K562 (cell line): ENCODE measurements around the gene COL1A1. TPM values are rescaled to one million over a fixed set of nuclear protein-coding genes. Genes with fewer than 3 reads are reported as not detected.

Experiments
- ATF1 ChIP-seq, 2 experiments: fragments of 450-650 bp in 1 of 2; IDR thresholded peaks; 2 replicates each; pipeline ENCODE4 v1.6.1; 2016; ENCODE audit warnings: missing compliant biosample characterization in 1 of 2, missing genetic modification characterization in 1 of 2
- CREB3 ChIP-seq: fragments of 450-650 bp; conservative IDR thresholded peaks from 2 replicates; pipeline ENCODE4 v1.6.1; 2016; ENCODE audit warnings: missing genetic modification characterization, low read depth, mild to moderate bottlenecking, missing compliant biosample characterization, moderate library complexity
- FOXK2 ChIP-seq, 2 experiments: fragments of 450-650 bp; IDR thresholded peaks in 1 of 2; conservative IDR thresholded peaks in 1 of 2; 2 replicates each; pipeline ENCODE4 v1.6.1; 2016; ENCODE audit warnings: low read depth in 2 of 2, mild to moderate bottlenecking in 1 of 2
- MAFG ChIP-seq: fragments of 450-650 bp; conservative IDR thresholded peaks from 2 replicates; pipeline ENCODE4 v1.6.1; 2016; ENCODE audit warnings: missing genetic modification characterization, missing compliant biosample characterization
- PHF8 ChIP-seq: fragments of 200-600 bp; sonication (generic); IDR thresholded peaks from 2 replicates; pipeline ENCODE4 v1.6.1; 2012; ENCODE audit warnings: mixed run types, mild to moderate bottlenecking, inconsistent platforms, low read length, moderate library complexity, borderline replicate concordance
- RBM14 ChIP-seq: fragments of 200-400 bp; formaldehyde crosslinking; IDR thresholded peaks from 2 replicates; pipeline ENCODE4 v1.6.1; 2018; ENCODE audit warnings: low read depth, mild to moderate bottlenecking, low read length, moderate library complexity, borderline replicate concordance; ENCODE audit not compliant: insufficient read depth
- RFX7 ChIP-seq: fragments of 250-450 bp; sonication (Bioruptor Pico); IDR thresholded peaks from 2 replicates; pipeline ENCODE4 v1.5.1; 2021; ENCODE audit warnings: mild to moderate bottlenecking
- ZNF407 ChIP-seq: fragments of 450-650 bp; IDR thresholded peaks from 2 replicates; pipeline ENCODE4 v1.6.1; 2016; ENCODE audit warnings: low read depth
- ZNF507 ChIP-seq: conservative IDR thresholded peaks from 2 replicates; pipeline ENCODE4 v1.6.1; 2017; ENCODE audit warnings: missing genetic modification characterization, missing compliant biosample characterization
- ZNF551 ChIP-seq: fragments of 250-450 bp; sonication (Bioruptor Pico); IDR thresholded peaks from 2 replicates; pipeline ENCODE4 v1.5.0; 2021; ENCODE audit warnings: mild to moderate bottlenecking, moderate library complexity
- polyA plus RNA-seq, 8 experiments: library from polyadenylated mRNA; depleted of rRNA in 4 of 8; stranded (reverse) in 5 of 8; unstranded in 3 of 8; fragments of >200 nt; fragmentation: Nextera tagmentation in 2 of 8; fragmentation: Illumina TruSeq in 1 of 8; extraction: Ambion mirVana in 2 of 8; extraction: Trizol in 1 of 8; gene quantifications; 2 replicates each; pipeline versions ENCODE4 v1.2.1 to v1.2.3, GENCODE V29; 2011 to 2014; ENCODE audit warnings: inconsistent platforms in 1 of 8, missing spikeins in 1 of 8
- total RNA-seq, 7 experiments: library from RNA; depleted of rRNA in 6 of 7; stranded (reverse); fragments of >200 nt in 6 of 7; fragmentation: Illumina TruSeq in 2 of 7; extraction: Trizol in 2 of 7; gene quantifications; 2 replicates each; pipeline versions ENCODE4 v1.2.1 to v1.2.3, GENCODE V29; 2011 to 2021; ENCODE audit warnings: low replicate concordance in 1 of 7
- TF ChIP-seq, protein P1 (sequence below): sonication (generic); formaldehyde crosslinking; IDR thresholded peaks from 2 replicates; pipeline ENCODE4 v1.8.1; 2023; ENCODE audit warnings: mild to moderate bottlenecking, missing genetic modification reagents
- TF ChIP-seq, protein P2 (sequence below), 2 experiments: fragments of 250-450 bp in 1 of 2; fragments of 450-650 bp in 1 of 2; sonication (Bioruptor Pico) in 1 of 2; IDR thresholded peaks; 2 replicates each; pipeline versions ENCODE4 v1.6.1 to v1.8.0; 2016 to 2021; ENCODE audit warnings: mild to moderate bottlenecking in 2 of 2, moderate library complexity in 2 of 2, missing compliant biosample characterization in 1 of 2, missing genetic modification characterization in 1 of 2
- TF ChIP-seq, protein P3 (sequence below): sonication (generic); formaldehyde crosslinking; IDR thresholded peaks from 2 replicates; pipeline ENCODE4 v1.9.0; 2022; ENCODE audit warnings: mild to moderate bottlenecking, missing genetic modification reagents

The COL1A1 gene
- total and polyA plus RNA-seq, 9 of the 15 experiments (the other 6 are each of a cell fraction or from before 2014, with no cell fraction given): 0.04 to 3.4 (median 0.18) TPM

GRCh38 chr17:50151041-50151936 lies 50.1 kb downstream of the COL1A1 start (continued):
- TF ChIP-seq, protein P1, sequence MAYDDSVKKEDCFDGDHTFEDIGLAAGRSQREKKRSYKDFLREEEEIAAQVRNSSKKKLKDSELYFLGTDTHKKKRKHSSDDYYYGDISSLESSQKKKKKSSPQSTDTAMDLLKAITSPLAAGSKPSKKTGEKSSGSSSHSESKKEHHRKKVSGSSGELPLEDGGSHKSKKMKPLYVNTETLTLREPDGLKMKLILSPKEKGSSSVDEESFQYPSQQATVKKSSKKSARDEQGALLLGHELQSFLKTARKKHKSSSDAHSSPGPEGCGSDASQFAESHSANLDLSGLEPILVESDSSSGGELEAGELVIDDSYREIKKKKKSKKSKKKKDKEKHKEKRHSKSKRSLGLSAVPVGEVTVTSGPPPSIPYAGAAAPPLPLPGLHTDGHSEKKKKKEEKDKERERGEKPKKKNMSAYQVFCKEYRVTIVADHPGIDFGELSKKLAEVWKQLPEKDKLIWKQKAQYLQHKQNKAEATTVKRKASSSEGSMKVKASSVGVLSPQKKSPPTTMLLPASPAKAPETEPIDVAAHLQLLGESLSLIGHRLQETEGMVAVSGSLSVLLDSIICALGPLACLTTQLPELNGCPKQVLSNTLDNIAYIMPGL (CRISPR knock-in tag): no peak
- TF ChIP-seq, protein P2, sequence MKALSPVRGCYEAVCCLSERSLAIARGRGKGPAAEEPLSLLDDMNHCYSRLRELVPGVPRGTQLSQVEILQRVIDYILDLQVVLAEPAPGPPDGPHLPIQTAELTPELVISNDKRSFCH (CRISPR knock-in tag; IDR thresholded peaks at IDR 0.05): no peak
- TF ChIP-seq, protein P2 (tag; IDR thresholded peaks at IDR 0.05): peak; percentile 97
- TF ChIP-seq CREB3 (tag) (no peak), ZNF507 (no peak), ATF1 (CRISPR knock-in tag; IDR thresholded peaks at IDR 0.05) (no peak), ATF1 (tag; IDR thresholded peaks at IDR 0.05) (peak; percentile 42; the same call in 1 of the 2 replicates), ZNF551 (CRISPR knock-in tag) (no peak), RFX7 (CRISPR knock-in tag) (no peak), RBM14 (no peak), FOXK2 (conservative IDR thresholded peaks at IDR 0.05 in 1 of 2, IDR thresholded peaks at IDR 0.05 in 1 of 2; ENCODE audit: low read depth in 2 of 2) (no peak), PHF8 (peak; percentile 37; the same call in 1 of the 2 replicates), MAFG (no peak), ZNF407 (no peak)
- TF ChIP-seq, protein P3, sequence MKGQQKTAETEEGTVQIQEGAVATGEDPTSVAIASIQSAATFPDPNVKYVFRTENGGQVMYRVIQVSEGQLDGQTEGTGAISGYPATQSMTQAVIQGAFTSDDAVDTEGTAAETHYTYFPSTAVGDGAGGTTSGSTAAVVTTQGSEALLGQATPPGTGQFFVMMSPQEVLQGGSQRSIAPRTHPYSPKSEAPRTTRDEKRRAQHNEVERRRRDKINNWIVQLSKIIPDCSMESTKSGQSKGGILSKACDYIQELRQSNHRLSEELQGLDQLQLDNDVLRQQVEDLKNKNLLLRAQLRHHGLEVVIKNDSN (CRISPR knock-in tag): no peak
